ENCODE measurements around the gene EPGN.

- TF ChIP-seq POLR2AphosphoS5 (IDR thresholded peaks at IDR 0.05; ENCODE audit: low read depth, low read length) (no peak), REST (IDR thresholded peaks at IDR 0.05; ENCODE audit: insufficient read depth in 1 of 2, low read depth in 2 of 2, low read length in 2 of 2) (no peak), TAF1 (IDR thresholded peaks at IDR 0.05; ENCODE audit: borderline replicate concordance, insufficient read depth, low read length) (no peak), FOXP2 (optimal IDR thresholded peaks at IDR 0.05; ENCODE audit: borderline replicate concordance, extremely low read depth, extremely low read length, insufficient read depth) (no peak)
Measured at GRCh38 chr4:74331252-74331651, 23.0 kb downstream of the EPGN start.
